ENCODE data around the gene TMEM72. TPM values are rescaled to one million over a fixed set of nuclear protein-coding genes. Genes with fewer than 3 reads are reported as not detected.

The TMEM72 gene
- polyA plus RNA-seq, 1 experiment: not detected

GRCh38 chr10:44925811-44926750, 14.9 kb downstream of the TMEM72 start:
- POLR2A ChIA-PET: no interaction called here
- no peak overlapping the region for H3K4me3 ChIP-seq (ENCODE audit: low read depth, low read length)
- peaks cover 8% of the 10 kb centered on the region for H3K27me3 ChIP-seq (ENCODE audit: control insufficient read depth, insufficient read depth, low read length)
- CTCF ChIA-PET: interaction anchor here (1.2 kb wide), 1 partner anchor 9 kb away, joined by 3 read pairs; no protein-coding TSS in a partner anchor
- no peaks in the 10 kb centered on the region for H3K36me3 ChIP-seq (ENCODE audit: control insufficient read depth, insufficient read depth, low read length)
- DNase-seq (ENCODE audit: low read depth): no peak
- TF ChIP-seq, protein P1, sequence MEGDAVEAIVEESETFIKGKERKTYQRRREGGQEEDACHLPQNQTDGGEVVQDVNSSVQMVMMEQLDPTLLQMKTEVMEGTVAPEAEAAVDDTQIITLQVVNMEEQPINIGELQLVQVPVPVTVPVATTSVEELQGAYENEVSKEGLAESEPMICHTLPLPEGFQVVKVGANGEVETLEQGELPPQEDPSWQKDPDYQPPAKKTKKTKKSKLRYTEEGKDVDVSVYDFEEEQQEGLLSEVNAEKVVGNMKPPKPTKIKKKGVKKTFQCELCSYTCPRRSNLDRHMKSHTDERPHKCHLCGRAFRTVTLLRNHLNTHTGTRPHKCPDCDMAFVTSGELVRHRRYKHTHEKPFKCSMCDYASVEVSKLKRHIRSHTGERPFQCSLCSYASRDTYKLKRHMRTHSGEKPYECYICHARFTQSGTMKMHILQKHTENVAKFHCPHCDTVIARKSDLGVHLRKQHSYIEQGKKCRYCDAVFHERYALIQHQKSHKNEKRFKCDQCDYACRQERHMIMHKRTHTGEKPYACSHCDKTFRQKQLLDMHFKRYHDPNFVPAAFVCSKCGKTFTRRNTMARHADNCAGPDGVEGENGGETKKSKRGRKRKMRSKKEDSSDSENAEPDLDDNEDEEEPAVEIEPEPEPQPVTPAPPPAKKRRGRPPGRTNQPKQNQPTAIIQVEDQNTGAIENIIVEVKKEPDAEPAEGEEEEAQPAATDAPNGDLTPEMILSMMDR (IDR thresholded peaks at IDR 0.05; ENCODE audit: insufficient read depth, low read depth, low read length): no peak

GRCh38 chr10:44926751-44927351, 15.7 kb downstream of the TMEM72 start:
- TF ChIP-seq, protein P1 (IDR thresholded peaks at IDR 0.05; ENCODE audit: insufficient read depth, low read depth, low read length): no peak
- ChIA-PET POLR2A (no interaction called here), CTCF (interaction anchor here (1.2 kb wide), 1 partner anchor 166 kb away, joined by 3 read pairs; no protein-coding TSS in a partner anchor)
- H3K36me3 ChIP-seq (ENCODE audit: control insufficient read depth, insufficient read depth, low read length): no peaks in the 10 kb centered on the region
- peaks cover 7% of the 10 kb centered on the region for H3K27me3 ChIP-seq (ENCODE audit: control insufficient read depth, insufficient read depth, low read length)
- DNase-seq (ENCODE audit: low read depth): no peak
- no peak overlapping the region for H3K4me3 ChIP-seq (ENCODE audit: low read depth, low read length)

DNA sequence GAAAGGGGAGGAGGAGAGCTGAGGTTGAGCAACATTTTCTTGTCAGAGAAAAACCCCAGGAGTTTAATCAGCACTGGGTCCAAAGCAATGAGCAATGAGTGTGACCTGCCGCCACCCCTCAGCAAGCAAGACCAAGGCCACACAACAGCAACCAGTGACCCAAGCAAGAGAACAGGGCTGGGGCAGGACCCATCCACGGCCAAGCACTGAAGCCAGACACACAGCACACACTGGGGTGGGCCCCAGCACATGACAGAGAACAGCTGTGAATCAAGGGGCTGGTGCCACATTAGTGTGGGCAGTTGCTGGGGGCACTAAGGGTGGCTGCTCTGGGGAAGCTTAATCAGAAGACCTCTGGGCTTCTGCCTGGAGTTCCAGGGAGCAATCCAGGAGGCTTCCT, 16.2 kb downstream of the TMEM72 start:
- Histone ChIP-seq H3K4me3 (ENCODE audit: low read depth, low read length) (no peak overlapping the region), H3K27me3 (ENCODE audit: control insufficient read depth, insufficient read depth, low read length) (peaks cover 7% of the 10 kb centered on the region), H3K36me3 (ENCODE audit: control insufficient read depth, insufficient read depth, low read length) (no peaks in the 10 kb centered on the region)
- DNase-seq (ENCODE audit: low read depth): no peak
- ChIA-PET POLR2A (no interaction called here), CTCF (interaction anchor here (1.2 to 1.9 kb wide), 2 partner anchors 48 to 167 kb away, joined by 3 to 5 read pairs; no protein-coding TSS in a partner anchor)
- TF ChIP-seq, protein P1 (IDR thresholded peaks at IDR 0.05; ENCODE audit: insufficient read depth, low read depth, low read length): no peak

GRCh38 chr10:44928462-44928861, 17.3 kb downstream of the TMEM72 start:
- no peak for DNase-seq (ENCODE audit: low read depth)
- ChIA-PET POLR2A (no interaction called here), CTCF (interaction anchor here (0.9 to 1.9 kb wide), 3 partner anchors 37 to 66 kb away, joined by 3 to 5 read pairs (median 4); no protein-coding TSS in a partner anchor)

More at GRCh38 chr10:44928462-44928861, 17.3 kb downstream of the TMEM72 start:
- Histone ChIP-seq H3K36me3 (ENCODE audit: control insufficient read depth, insufficient read depth, low read length) (no peaks in the 10 kb centered on the region), H3K4me3 (ENCODE audit: low read depth, low read length) (no peak overlapping the region), H3K27me3 (ENCODE audit: control insufficient read depth, insufficient read depth, low read length) (peaks cover 7% of the 10 kb centered on the region)
- TF ChIP-seq, protein P1 (IDR thresholded peaks at IDR 0.05; ENCODE audit: insufficient read depth, low read depth, low read length): no peak

Data from BJ (cell line).